ENCODE data around the gene DDX11.
A peak's percentile ranks its signal among the peaks of the same experiment; 100 is the strongest.
"Not testable (repeated sequence)": the region's sequence is repeated elsewhere in the genome, so short reads cannot be mapped to it uniquely, and the experiment has no call there.

Gene DDX11

GRCh38 chr12:31070971-31071740, 2.5 kb upstream of the DDX11 start:
- not testable (repeated sequence) for DNase-seq

GRCh38 chr12:31072962-31073361, 698 bp upstream of the DDX11 start:
- not testable (repeated sequence) for DNase-seq

- peak; percentile 12 to 23 for DNase-seq
Observed at GRCh38 chr12:31074333-31074874, 744 bp downstream of the DDX11 start.

GRCh38 chr12:31076150-31076549, 2.5 kb downstream of the DDX11 start:
- not testable (repeated sequence) for DNase-seq

GRCh38 chr12:31077095-31077494, 3.4 kb downstream of the DDX11 start:
- DNase-seq: not testable (repeated sequence)

- DNase-seq: not testable (repeated sequence)
Observed at GRCh38 chr12:31077998-31078397, 4.3 kb downstream of the DDX11 start.

GRCh38 chr12:31079421-31079820, 5.8 kb downstream of the DDX11 start:
- DNase-seq: not testable (repeated sequence)

GRCh38 chr12:31080221-31080620, 6.6 kb downstream of the DDX11 start:
- not testable (repeated sequence) for DNase-seq

- not testable (repeated sequence) for DNase-seq
Observed at GRCh38 chr12:31081274-31081673, 7.6 kb downstream of the DDX11 start.

- DNase-seq: not testable (repeated sequence)
Observed at GRCh38 chr12:31084241-31084640, 10.6 kb downstream of the DDX11 start.

- DNase-seq: not testable (repeated sequence)
Observed at GRCh38 chr12:31086032-31086431, 12.4 kb downstream of the DDX11 start.

GRCh38 chr12:31087486-31087885, 13.8 kb downstream of the DDX11 start:
- DNase-seq: not testable (repeated sequence)

- DNase-seq: not testable (repeated sequence)
Observed at GRCh38 chr12:31087956-31088355, 14.3 kb downstream of the DDX11 start.

GRCh38 chr12:31089072-31089471, 15.4 kb downstream of the DDX11 start:
- DNase-seq: no peak

GRCh38 chr12:31091629-31092028, 18.0 kb downstream of the DDX11 start:
- not testable (repeated sequence) for DNase-seq

GRCh38 chr12:31092718-31093117, 19.1 kb downstream of the DDX11 start:
- DNase-seq: not testable (repeated sequence)

GRCh38 chr12:31095080-31095860, 21.6 kb downstream of the DDX11 start:
- DNase-seq: not testable (repeated sequence)

- not testable (repeated sequence) for DNase-seq
Observed at GRCh38 chr12:31096251-31097065, 22.8 kb downstream of the DDX11 start.

GRCh38 chr12:31097819-31098218, 24.2 kb downstream of the DDX11 start:
- DNase-seq: not testable (repeated sequence)

GRCh38 chr12:31098363-31098762, 24.7 kb downstream of the DDX11 start:
- DNase-seq: not testable (repeated sequence)

GRCh38 chr12:31098771-31099170, 25.1 kb downstream of the DDX11 start:
- not testable (repeated sequence) for DNase-seq

GRCh38 chr12:31099434-31099833, 25.8 kb downstream of the DDX11 start:
- DNase-seq: not testable (repeated sequence)

Measured in activated CD4-positive, alpha-beta T cell treated with anti-CD3 and anti-CD28 coated beads, Interleukin-2, amount 50 U/mL, for 4 hours (primary cell).